SU-DHL-6 (cell line): ENCODE measurements around the gene LHFPL4.

Experiments used
- H2AFZ ChIP-seq: fragments of 200-600 bp; sonication (generic); 2 replicates; pipeline ENCODE4 v1.6.1; 2014; ENCODE audit warnings: low read depth, mild to moderate bottlenecking, moderate library complexity, mixed read lengths, antibody characterized with exemption, low read length; ENCODE audit not compliant: severe bottlenecking
- H3F3A ChIP-seq: fragments of 200-600 bp; shearing (Covaris generic); 2 replicates; pipeline ENCODE4 v1.6.0; 2016; ENCODE audit warnings: antibody characterized with exemption, mild to moderate bottlenecking; ENCODE audit not compliant: insufficient read depth
- H3K27ac ChIP-seq: fragments of 200-600 bp; sonication (generic); 2 replicates; pipeline ENCODE4 v1.5.1; 2016; ENCODE audit warnings: low read depth, mild to moderate bottlenecking, low read length, moderate library complexity, mixed read lengths
- H3K27me3 ChIP-seq: fragments of 200-600 bp; sonication (generic), shearing (Covaris generic); 2 replicates; pipeline ENCODE4 v1.6.0; 2014; ENCODE audit warnings: mild to moderate bottlenecking, low read length
- H3K36me3 ChIP-seq: fragments of 200-600 bp; sonication (generic); 2 replicates; pipeline ENCODE4 v1.6.1; 2014; ENCODE audit warnings: mild to moderate bottlenecking, low read length, mixed read lengths
- H3K4me2 ChIP-seq: fragments of 300-600, 200-600 bp; shearing (Covaris generic), sonication (generic); 2 replicates; pipeline ENCODE4 v1.6.0; 2014; ENCODE audit warnings: low read length, low read depth, mild to moderate bottlenecking; ENCODE audit not compliant: poor library complexity, severe bottlenecking
- H3K4me3 ChIP-seq: fragments of 200-600 bp; sonication (generic); 2 replicates; pipeline ENCODE4 v1.5.1; 2014; ENCODE audit warnings: antibody characterized with exemption, low read length, mild to moderate bottlenecking, mixed read lengths; ENCODE audit not compliant: insufficient read depth, poor library complexity, severe bottlenecking
- H3K79me2 ChIP-seq: fragments of 200-600 bp; sonication (generic); 2 replicates; pipeline ENCODE4 v1.6.1; 2014; ENCODE audit warnings: mild to moderate bottlenecking, low read length, moderate library complexity; ENCODE audit not compliant: insufficient read depth
- H3K9ac ChIP-seq: fragments of 200-600 bp; sonication (generic); 2 replicates; pipeline ENCODE4 v1.7.0; 2014; ENCODE audit warnings: mild to moderate bottlenecking, low read length
- H3K9me2 ChIP-seq: fragments of 200-600 bp; sonication (generic); replicated peaks from 2 replicates; pipeline ENCODE4 v1.6.1; 2014; ENCODE audit warnings: low read length; ENCODE audit not compliant: insufficient read depth
- H3K9me3 ChIP-seq: fragments of 200-600 bp; sonication (generic); 2 replicates; pipeline ENCODE4 v1.6.1; 2014; ENCODE audit warnings: low read length, mixed read lengths; ENCODE audit not compliant: insufficient read depth
- H4K20me1 ChIP-seq: fragments of 200-600 bp; sonication (generic); 2 replicates; pipeline ENCODE4 v1.6.1; 2014; ENCODE audit warnings: low read depth, mild to moderate bottlenecking, antibody characterized with exemption, low read length, moderate library complexity, mixed read lengths
- CTCF ChIP-seq: fragments of 200-600 bp; sonication (generic); IDR thresholded peaks from one replicate; pipeline ENCODE4 v1.5.1; 2017; ENCODE audit warnings: antibody characterized with exemption, mild to moderate bottlenecking, low read length, moderate library complexity; ENCODE audit not compliant: insufficient read depth, poor library complexity, severe bottlenecking
- EZH2phosphoT487 ChIP-seq: fragments of 200-600 bp; sonication (generic), shearing (Covaris generic); conservative IDR thresholded peaks from 2 replicates; pipeline ENCODE4 v1.6.1; 2018; ENCODE audit warnings: mild to moderate bottlenecking, antibody characterized with exemption, low read length, moderate library complexity, mixed read lengths

Gene LHFPL4

DNA sequence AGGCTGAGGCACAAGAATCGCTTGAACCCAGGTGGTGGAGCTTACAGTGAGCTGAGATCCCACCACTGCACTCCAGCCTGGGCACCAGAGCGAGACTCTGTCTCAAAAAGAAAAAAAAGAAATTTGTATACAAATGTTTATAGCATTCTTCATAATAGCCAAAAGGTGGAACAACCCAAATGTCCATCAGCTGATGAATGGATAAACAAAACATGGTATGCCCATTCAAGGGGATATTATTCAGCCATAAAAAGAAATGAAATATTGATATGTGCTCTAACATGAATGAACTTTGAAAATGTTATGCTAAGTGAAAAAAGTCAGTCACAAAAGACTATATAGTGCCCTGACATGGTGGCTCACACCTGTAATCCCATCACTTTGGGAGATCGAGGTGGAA, 11.4 kb downstream of the LHFPL4 start:
- Histone ChIP-seq H3K27ac (no peak overlapping the region), H3F3A (no peaks in the 10 kb centered on the region), H3K4me2 (no peak overlapping the region), H3K9me2 (no peaks in the 10 kb centered on the region), H3K36me3 (no peaks in the 10 kb centered on the region), H3K27me3 (no peaks in the 10 kb centered on the region), H2AFZ (no peak overlapping the region), H3K79me2 (no peaks in the 10 kb centered on the region), H4K20me1 (no peaks in the 10 kb centered on the region), H3K9me3 (no peaks in the 10 kb centered on the region), H3K4me3 (no peak overlapping the region), H3K9ac (no peak overlapping the region)
- TF ChIP-seq EZH2phosphoT487 (no peak), CTCF (no peak)

- H2AFZ ChIP-seq = no peak overlapping the region
- H3K4me2 ChIP-seq = no peak overlapping the region
- H3K9me3 ChIP-seq = no peaks in the 10 kb centered on the region
- H3K4me3 ChIP-seq = no peak overlapping the region
- H3K9ac ChIP-seq = no peak overlapping the region
- H3K27me3 ChIP-seq = no peaks in the 10 kb centered on the region
- no peaks in the 10 kb centered on the region for H3K79me2 ChIP-seq
- H3K9me2 ChIP-seq = no peaks in the 10 kb centered on the region
- no peaks in the 10 kb centered on the region for H3F3A ChIP-seq
- H4K20me1 ChIP-seq = no peaks in the 10 kb centered on the region
- TF ChIP-seq CTCF (no peak), EZH2phosphoT487 (no peak)
- H3K36me3 ChIP-seq = no peaks in the 10 kb centered on the region
- no peak overlapping the region for H3K27ac ChIP-seq
Measured at GRCh38 chr3:9536212-9536611, 17.4 kb downstream of the LHFPL4 start.

- no peaks in the 10 kb centered on the region for H3K79me2 ChIP-seq
- no peaks in the 10 kb centered on the region for H3K36me3 ChIP-seq
- TF ChIP-seq EZH2phosphoT487 (no peak), CTCF (no peak)
- H3F3A ChIP-seq = no peaks in the 10 kb centered on the region
- no peaks in the 10 kb centered on the region for H3K27me3 ChIP-seq
- H4K20me1 ChIP-seq = no peaks in the 10 kb centered on the region
- no peak overlapping the region for H3K9ac ChIP-seq
- H3K4me2 ChIP-seq = no peak overlapping the region
- H3K4me3 ChIP-seq = no peak overlapping the region
- no peak overlapping the region for H2AFZ ChIP-seq
- H3K9me3 ChIP-seq = no peaks in the 10 kb centered on the region
- no peaks in the 10 kb centered on the region for H3K9me2 ChIP-seq
- H3K27ac ChIP-seq = no peak overlapping the region
Measured at GRCh38 chr3:9534429-9534828, 19.2 kb downstream of the LHFPL4 start.

- H3K27ac ChIP-seq = no peak overlapping the region
- no peak overlapping the region for H3K4me3 ChIP-seq
- no peaks in the 10 kb centered on the region for H3F3A ChIP-seq
- H3K79me2 ChIP-seq = no peaks in the 10 kb centered on the region
- no peaks in the 10 kb centered on the region for H3K9me2 ChIP-seq
- H3K9me3 ChIP-seq = no peaks in the 10 kb centered on the region
- TF ChIP-seq EZH2phosphoT487 (no peak), CTCF (no peak)
- H3K36me3 ChIP-seq = no peaks in the 10 kb centered on the region
- no peak overlapping the region for H3K9ac ChIP-seq
- no peak overlapping the region for H2AFZ ChIP-seq
- H3K4me2 ChIP-seq = no peak overlapping the region
- H3K27me3 ChIP-seq = no peaks in the 10 kb centered on the region
- no peaks in the 10 kb centered on the region for H4K20me1 ChIP-seq
Measured at GRCh38 chr3:9525078-9525477, 28.5 kb downstream of the LHFPL4 start.
